HepG2 (cell line): ENCODE results near the gene CLTCL1.

Experiments
- BCL6 ChIP-seq: IDR thresholded peaks from 2 replicates; pipeline ENCODE4 v1.6.1; 2016; ENCODE audit warnings: missing genetic modification reagents, missing compliant biosample characterization
- CTCF ChIP-seq: sonication (generic); formaldehyde crosslinking; IDR thresholded peaks from 2 replicates; pipeline ENCODE4 v1.5.0; 2020; ENCODE audit warnings: mild to moderate bottlenecking, missing genetic modification reagents, moderate library complexity
- KDM5B ChIP-seq: sonication (generic); formaldehyde crosslinking; IDR thresholded peaks from 2 replicates; pipeline ENCODE4 v1.4.0; 2020; ENCODE audit warnings: missing genetic modification reagents, mild to moderate bottlenecking, borderline replicate concordance
- NFIC ChIP-seq: IDR thresholded peaks from 2 replicates; pipeline ENCODE4 v1.6.1; 2012; ENCODE audit warnings: mild to moderate bottlenecking, low read length, inconsistent platforms
- RAD51 ChIP-seq: fragments of 450-650 bp; IDR thresholded peaks from 2 replicates; pipeline ENCODE4 v1.6.1; 2016; ENCODE audit warnings: borderline replicate concordance
- REST ChIP-seq, 2 experiments: IDR thresholded peaks; 2 replicates each; pipeline ENCODE4 v1.6.1; 2011 to 2012; ENCODE audit warnings: low read length in 2 of 2, borderline replicate concordance in 1 of 2, low read depth in 1 of 2, mild to moderate bottlenecking in 1 of 2, moderate library complexity in 1 of 2
- XBP1 ChIP-seq: sonication (generic); formaldehyde crosslinking; IDR thresholded peaks from 2 replicates; pipeline ENCODE4 v1.5.0; 2020; ENCODE audit warnings: missing genetic modification reagents
- XRCC5 ChIP-seq: fragments of 200-400 bp; formaldehyde crosslinking; optimal IDR thresholded peaks from 2 replicates; pipeline ENCODE3; 2017; ENCODE audit warnings: mild to moderate bottlenecking, low read length
- ZBTB2 ChIP-seq: sonication (generic); formaldehyde crosslinking; IDR thresholded peaks from 2 replicates; pipeline ENCODE4 v1.8.0; 2022; ENCODE audit warnings: low read depth, missing genetic modification reagents
- ZBTB7A ChIP-seq: sonication (generic); formaldehyde crosslinking; IDR thresholded peaks from 2 replicates; pipeline ENCODE4 v1.8.0; 2022; ENCODE audit warnings: mild to moderate bottlenecking, missing genetic modification reagents

GRCh38 chr22:19142394-19142793 is 149.1 kb downstream of the CLTCL1 start:
- TF ChIP-seq ZBTB2 (CRISPR knock-in tag) (no peak), RAD51 (no peak), REST (IDR thresholded peaks at IDR 0.05; ENCODE audit: borderline replicate concordance in 1 of 2, low read depth in 1 of 2, low read length in 2 of 2) (no peak), CTCF (CRISPR knock-in tag) (no peak), XBP1 (no peak), KDM5B (CRISPR knock-in tag) (no peak), NFIC (no peak), ZBTB7A (no peak), BCL6 (CRISPR knock-in tag) (no peak), XRCC5 (no peak)
